ENCODE data around the gene DPP3.
"Not testable (repeated sequence)": the region's sequence is repeated elsewhere in the genome, so short reads cannot be mapped to it uniquely, and the experiment has no call there.

DPP3 gene

GRCh38 chr11:66530927-66531709, 50.9 kb downstream of the DPP3 start:
- DNase-seq (ENCODE audit: low read depth in 2 of 2): no peak

GRCh38 chr11:66531841-66532240, 51.6 kb downstream of the DPP3 start:
- no peak for DNase-seq (ENCODE audit: low read depth in 2 of 2)

- DNase-seq (ENCODE audit: low read depth in 2 of 2): no peak
Measured at GRCh38 chr11:66532784-66533183, 52.5 kb downstream of the DPP3 start.

- DNase-seq (ENCODE audit: low read depth in 2 of 2): no peak
Measured at GRCh38 chr11:66539170-66539869, 59.1 kb downstream of the DPP3 start.

GRCh38 chr11:66539870-66540213, 59.6 kb downstream of the DPP3 start:
- DNase-seq (ENCODE audit: low read depth in 2 of 2): no peak

- not testable (repeated sequence) for DNase-seq (ENCODE audit: low read depth in 2 of 2)
Measured at GRCh38 chr11:66540598-66540997, 60.4 kb downstream of the DPP3 start.

- DNase-seq (ENCODE audit: low read depth in 2 of 2): no peak
Measured at GRCh38 chr11:66541892-66542291, 61.7 kb downstream of the DPP3 start.

GRCh38 chr11:66542362-66542761, 62.1 kb downstream of the DPP3 start:
- no peak for DNase-seq (ENCODE audit: low read depth in 2 of 2)

- DNase-seq (ENCODE audit: low read depth in 2 of 2): no peak
Measured at GRCh38 chr11:66543263-66544107, 63.3 kb downstream of the DPP3 start.

- not testable (repeated sequence) for DNase-seq (ENCODE audit: low read depth in 2 of 2)
Measured at GRCh38 chr11:66544952-66545351, 64.7 kb downstream of the DPP3 start.

- peak; percentile 71 to 84 for DNase-seq (ENCODE audit: low read depth in 2 of 2)
Measured at GRCh38 chr11:66545701-66546367, 65.6 kb downstream of the DPP3 start, which contains the start of gene ZDHHC24. TSS of gene ZDHHC24 (minus strand) at chr11:66546048. CDS start at chr11:66546003, 45 bp downstream.

GRCh38 chr11:66546368-66546965, 66.2 kb downstream of the DPP3 start, which contains the start of gene ACTN3:
TSS of gene ACTN3 (plus strand) at chr11:66546903. CDS start at chr11:66546938, 35 bp downstream.
- no peak for DNase-seq (ENCODE audit: low read depth in 2 of 2)

- DNase-seq (ENCODE audit: low read depth in 2 of 2): no peak
Measured at GRCh38 chr11:66546966-66547661, 66.9 kb downstream of the DPP3 start.

- no peak for DNase-seq (ENCODE audit: low read depth in 2 of 2)
Measured at GRCh38 chr11:66547662-66548009, 67.4 kb downstream of the DPP3 start.

- no peak for DNase-seq (ENCODE audit: low read depth in 2 of 2)
Measured at GRCh38 chr11:66548041-66548440, 67.8 kb downstream of the DPP3 start.

GRCh38 chr11:66548774-66549630, 68.8 kb downstream of the DPP3 start:
- DNase-seq (ENCODE audit: low read depth in 2 of 2): no peak

- no peak for DNase-seq (ENCODE audit: low read depth in 2 of 2)
Measured at GRCh38 chr11:66549696-66550095, 69.5 kb downstream of the DPP3 start.

GRCh38 chr11:66550887-66551286, 70.7 kb downstream of the DPP3 start:
- DNase-seq (ENCODE audit: low read depth in 2 of 2): no peak

- DNase-seq (ENCODE audit: low read depth in 2 of 2): no peak
Measured at GRCh38 chr11:66554602-66555001, 74.4 kb downstream of the DPP3 start.

GRCh38 chr11:66555416-66555815, 75.2 kb downstream of the DPP3 start:
- no peak for DNase-seq (ENCODE audit: low read depth in 2 of 2)
